Kidney tubule cell (primary cell): ENCODE data around the gene ARHGAP10.

Experiments
- DNase-seq: peaks from one replicate; pipeline ENCODE4 v3.0.0-alpha.2; 2018; ENCODE audit warnings: low spot score

ARHGAP10 gene

DNA sequence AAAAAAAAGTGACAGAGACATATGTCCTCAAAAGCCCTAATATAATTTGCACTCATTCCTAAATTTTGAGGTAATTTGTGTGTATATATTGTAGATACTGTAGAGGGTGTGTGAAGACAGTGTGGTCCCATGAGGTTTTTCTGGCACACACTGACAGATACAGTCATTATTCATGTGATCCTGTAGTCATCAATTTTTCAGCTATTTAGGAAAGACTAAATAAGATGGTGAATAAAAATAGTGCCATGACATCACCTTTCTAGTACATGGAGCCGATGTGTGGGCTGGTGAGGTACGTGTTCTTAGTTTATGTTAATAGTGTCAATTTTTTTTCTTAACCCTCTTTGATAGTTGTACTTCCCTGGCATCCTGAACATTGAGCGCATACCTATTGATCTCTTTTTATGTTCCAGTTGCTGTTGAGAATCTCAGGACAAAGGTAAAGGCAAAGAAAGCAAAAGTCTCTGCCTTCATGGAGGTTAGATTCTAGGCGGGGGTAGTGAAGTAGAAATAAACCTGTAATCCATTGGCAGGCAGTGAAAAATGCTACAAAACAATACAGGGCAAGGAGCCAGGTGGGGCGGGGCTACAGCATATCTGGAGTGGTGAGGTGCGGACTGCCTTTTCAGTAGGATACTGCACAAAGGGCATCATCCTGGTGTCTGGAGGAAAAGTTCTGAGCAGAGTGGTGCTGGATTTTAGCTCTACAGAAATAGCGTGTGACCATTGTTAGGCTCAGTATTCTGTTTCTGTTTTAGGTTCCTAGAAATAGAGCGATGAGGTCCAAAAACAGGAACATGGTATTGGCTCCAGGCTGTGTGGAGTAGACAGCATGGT lies 93.8 kb downstream of the ARHGAP10 start:
- DNase-seq = peak; percentile 12

DNA sequence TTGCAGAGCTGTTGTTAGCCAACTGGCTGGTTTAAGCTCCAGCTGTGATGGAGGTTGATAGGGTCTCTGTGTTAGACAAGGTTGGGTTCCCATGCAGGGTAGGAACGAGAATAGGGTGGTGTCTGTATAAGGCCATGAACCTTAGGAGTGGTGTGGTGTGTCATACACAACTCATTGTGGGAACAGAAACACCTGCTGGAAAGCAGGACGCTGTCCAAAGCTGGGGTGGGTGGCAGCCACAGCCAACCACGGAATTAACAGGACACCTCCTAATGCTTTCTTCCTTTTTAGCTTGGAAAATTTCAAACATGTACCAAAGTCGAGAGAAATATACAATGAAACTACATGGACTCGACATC lies 94.4 kb downstream of the ARHGAP10 start:
- no peak for DNase-seq

DNA sequence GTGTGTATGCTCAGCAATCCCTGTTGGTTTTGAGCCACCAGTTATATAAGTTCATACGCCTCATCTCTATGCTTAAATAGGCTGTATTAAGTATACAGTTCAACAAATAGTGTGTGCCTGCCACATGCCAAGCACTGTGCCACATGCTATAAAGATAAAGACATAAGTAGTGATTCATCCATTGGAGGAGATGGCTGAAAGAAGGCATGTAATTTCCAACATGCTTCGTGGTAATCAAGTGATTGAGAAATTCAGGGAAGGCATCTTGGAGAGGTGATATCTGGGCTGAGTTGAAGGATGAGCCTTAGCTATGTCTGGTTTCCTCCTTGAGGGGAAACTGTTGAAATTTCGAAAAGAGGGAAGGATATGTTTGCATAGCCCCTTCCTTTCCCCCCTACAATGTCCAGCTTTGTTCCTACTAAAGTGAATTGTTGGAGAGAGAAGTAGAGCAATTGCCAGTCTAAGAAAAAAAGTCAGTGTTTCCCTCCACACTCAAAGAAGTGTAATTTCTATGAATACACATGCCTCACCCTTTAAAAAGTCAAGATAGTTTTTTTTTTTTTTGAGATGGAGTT lies 96.5 kb downstream of the ARHGAP10 start:
- DNase-seq = peak; percentile 36

DNA sequence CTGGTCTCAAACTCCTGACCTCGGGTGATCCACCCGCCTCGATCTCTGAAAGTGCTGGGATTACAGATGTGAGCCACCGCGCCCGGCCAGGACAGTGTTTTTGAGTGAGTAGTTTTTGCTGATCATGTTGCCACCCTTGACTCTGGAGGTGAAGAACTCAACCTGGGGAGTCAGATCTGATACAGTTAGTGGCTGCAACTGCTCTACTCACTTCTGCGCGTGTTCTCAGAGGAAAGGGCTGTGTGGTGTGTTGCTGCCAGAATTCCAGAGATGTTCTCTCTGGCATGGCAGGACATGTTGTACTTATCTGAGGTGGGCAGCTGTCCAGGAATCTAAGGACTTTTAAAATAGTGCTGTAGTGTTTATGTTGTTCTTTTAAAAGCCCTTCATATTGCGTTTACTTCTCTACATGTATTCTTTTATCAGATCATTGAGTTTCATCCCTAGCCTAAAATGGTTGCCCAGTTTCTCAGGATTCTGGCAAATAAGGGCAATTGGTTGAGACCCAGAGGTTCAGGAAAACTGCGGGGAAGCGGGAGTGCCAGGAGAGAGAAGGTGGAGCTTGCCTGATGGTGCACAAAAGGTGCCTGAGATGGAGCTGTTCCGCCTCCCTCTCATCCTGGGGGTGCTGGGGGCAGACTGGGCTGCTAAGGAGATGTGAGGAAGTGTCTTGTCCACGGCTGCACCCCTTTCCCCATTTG lies 97.7 kb downstream of the ARHGAP10 start:
- no peak for DNase-seq

DNA sequence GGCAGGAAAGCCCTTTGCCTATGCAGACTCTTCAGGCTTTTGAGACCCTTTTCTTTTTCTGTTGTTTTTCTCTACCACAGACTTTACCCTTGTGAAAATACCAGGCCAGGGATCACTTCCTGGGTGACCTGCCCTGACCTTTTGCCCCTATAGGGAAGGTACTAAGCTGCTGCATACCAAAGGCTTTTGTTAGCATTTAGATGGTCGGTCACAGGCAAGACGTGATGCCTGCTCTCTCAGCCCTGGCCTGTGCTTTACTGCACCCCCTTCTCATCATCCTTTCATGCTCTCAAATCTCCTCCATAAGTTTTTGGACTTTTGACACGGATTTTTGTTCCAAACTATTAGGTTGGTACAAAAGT lies 98.2 kb downstream of the ARHGAP10 start:
- DNase-seq = no peak

DNA sequence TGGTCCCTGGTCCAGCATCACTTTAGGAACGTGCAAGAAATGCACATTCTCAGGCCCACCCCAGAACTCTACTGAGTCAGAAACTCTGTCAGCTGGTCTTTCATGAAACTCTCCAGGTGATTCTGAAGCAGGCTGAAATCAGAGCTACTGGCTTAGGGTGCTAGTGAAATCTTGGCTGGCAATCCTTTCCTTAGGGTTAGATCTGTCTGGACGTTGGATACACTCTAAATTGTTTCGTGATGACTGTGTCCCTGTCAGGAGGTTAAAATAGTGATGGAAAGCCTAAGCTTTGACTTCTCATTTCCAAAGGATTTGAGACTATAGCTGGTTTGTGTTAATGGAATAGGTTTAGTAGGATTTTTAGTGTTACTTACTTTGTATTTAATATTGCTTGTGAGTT lies 99.1 kb downstream of the ARHGAP10 start:
- DNase-seq = peak; percentile 81

DNA sequence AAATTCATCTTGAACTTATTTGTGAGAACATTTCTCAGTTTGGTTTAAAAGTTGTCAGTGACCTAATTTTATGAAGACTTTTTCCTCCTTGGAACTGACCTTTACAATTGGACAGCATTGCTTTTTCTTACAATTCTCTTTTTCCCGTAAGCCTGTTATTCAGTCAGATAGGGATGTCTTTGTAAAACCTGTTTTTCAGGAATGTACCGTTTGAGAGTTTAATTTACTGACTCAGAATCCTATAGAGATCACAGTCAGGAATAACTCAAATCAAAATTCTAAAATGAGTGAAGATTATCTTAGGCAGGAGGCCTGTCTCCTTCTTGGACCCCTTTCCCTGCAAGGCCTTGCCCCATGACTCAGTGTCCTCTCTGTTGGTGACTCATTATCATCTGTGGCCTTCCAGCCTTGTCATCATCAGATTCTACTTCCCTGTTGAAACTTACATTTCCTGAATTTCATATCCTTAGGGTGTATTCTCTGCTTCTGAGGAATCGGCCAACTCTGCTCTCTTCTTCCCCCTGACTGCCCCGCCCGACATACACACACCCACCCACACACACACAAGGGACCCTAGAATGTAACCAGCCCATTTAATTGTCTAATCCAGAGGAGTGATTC lies 99.8 kb downstream of the ARHGAP10 start:
- DNase-seq = peak; percentile 96

DNA sequence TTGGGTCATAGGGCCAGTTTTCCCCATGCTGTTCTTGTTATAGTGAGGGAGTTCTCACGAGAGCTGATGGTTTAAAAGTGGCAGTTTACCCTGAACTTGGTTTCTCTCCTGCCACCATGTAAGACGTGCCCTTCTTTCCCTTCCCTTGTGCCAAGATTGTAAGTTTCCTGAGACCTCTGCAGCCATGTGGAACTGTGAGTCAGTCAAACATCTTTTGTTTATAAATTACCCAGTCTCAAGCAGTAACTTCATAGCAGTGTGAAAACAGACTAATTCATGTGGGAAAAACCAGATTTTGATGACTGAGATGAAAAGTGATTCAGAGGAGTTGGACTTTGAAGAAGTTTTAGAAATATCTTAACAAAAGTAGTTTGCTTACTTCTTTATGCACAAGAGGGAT lies 101.4 kb downstream of the ARHGAP10 start:
- DNase-seq = peak; percentile 80

DNA sequence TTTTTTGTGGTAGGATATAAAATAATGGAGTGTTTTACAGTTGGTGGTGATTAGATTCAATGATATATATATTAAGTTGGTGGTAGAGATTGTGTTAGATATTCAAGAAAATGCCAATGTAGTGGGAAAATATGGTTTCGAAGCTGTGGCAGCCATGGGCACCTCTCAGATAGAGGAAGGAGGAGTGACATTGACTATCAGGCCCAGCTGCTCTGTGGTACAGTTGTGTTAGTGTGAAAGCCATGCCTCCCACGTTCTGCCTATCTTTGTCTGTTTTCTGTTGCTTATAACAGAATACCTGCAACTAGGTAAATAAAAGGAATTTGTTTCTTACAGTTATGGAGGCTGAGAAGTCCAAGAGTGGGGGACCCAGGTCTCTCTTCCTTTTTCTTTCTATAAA lies 101.9 kb downstream of the ARHGAP10 start:
- DNase-seq = no peak

DNA sequence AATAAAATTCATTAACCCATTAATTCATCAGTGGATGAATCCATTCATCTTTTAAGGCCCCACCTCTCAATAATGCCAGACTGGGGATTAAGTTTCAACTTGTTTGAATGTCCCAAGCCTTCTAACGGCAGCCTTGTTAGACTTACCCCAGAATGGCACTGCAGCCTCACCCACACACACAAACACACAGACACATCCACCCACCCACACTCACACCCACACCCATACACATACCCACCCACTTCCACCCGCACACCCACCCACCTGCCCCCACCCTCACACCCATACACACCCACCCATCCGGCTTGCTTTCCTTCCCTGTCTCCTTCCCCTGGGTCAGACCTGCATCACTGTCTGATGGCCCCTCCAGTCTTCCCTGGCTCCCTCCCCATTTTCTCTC lies 102.6 kb downstream of the ARHGAP10 start:
- no peak for DNase-seq

DNA sequence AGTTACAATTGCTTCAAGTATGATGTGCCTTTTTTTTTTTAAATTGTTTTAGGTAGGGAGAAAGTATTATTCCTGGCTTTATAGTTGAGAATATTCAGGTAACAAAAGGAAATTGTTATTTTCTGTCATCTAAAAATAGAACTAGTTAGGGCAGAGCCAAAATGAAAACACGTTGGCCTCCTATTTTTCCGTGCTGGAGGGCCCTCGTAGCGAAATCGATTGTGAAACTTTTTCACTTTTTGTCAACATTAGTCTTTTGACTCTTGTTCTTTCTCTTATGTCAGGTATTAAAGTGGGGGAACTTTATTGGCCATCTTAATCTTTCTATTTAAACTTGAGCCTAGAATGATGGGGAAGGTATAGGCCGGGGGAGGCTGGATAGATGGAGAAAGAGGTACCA lies 104.9 kb downstream of the ARHGAP10 start:
- no peak for DNase-seq

DNA sequence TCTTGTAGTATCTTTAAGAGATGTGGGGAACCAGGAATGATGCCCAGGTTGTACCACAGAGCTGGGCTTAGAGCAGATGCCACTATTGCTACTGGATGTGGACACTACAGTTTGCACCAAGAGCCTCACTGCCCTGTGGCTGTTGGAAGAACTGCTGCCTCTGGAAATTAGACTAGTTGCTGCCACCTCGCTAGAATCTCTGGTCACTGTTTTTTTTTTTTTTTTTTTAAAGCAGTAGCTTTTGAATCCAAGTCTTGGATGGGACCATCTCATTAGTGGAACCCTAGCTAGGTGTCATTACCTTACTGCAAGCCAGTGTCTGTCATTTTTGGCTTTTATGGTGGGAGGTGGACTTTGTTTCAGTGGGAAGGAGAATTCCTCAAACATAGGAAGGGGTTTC lies 105.5 kb downstream of the ARHGAP10 start:
- DNase-seq = peak; percentile 8

DNA sequence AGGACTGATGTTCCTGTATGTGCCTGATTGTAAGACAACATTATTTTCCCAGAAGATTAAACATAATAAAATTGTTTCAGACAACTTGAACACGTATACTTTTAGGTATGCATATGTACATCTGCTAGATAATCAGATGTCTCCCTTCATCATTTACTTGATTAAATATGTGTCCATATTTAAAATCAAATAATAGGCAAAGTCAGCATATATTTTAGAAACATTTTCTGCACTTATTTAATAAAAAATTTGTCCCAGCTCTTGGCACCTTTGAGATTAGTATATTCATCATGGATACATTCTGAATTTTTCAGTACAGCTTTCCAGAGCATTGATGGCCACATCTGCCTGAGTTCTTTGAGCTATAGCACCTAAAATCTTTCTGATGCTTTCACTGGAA lies 106.0 kb downstream of the ARHGAP10 start:
- no peak for DNase-seq

DNA sequence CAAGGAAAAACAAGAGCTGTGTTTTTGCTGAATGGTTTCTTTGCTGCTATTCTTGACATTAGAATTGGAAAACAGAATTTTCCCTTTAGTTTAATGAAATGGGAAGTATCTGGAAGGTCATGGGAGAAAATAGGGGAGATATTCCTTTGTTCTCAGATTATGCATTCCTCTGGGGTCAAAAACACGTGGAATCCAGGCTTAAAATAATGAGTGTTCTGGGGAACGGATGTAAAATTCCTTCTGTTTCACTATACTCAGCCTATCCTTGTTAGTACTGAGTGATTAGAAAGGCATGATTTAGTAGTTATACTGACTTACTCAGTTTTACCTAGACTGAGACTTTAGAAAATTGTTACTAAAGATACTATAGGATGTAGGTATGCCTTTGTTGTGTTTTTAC lies 107.3 kb downstream of the ARHGAP10 start:
- DNase-seq = no peak

DNA sequence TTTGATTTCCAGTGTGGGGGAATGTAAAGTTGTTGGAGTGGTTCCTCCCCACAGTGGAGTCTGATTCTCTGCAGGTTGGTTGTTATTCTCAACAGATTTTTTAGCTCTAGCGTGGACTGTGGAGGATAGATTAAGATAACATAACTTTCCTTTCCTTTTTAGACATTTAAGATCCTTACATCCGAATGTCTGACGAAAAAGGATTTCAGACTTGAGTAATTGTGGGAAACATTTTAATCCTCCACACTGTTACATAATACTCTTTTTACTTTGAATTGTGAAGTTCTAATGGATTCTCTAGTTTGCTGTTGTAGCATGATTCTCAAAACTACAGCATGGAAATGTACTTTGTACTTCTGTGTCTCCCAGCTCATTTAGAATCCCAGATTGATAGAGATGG lies 107.8 kb downstream of the ARHGAP10 start:
- no peak for DNase-seq

DNA sequence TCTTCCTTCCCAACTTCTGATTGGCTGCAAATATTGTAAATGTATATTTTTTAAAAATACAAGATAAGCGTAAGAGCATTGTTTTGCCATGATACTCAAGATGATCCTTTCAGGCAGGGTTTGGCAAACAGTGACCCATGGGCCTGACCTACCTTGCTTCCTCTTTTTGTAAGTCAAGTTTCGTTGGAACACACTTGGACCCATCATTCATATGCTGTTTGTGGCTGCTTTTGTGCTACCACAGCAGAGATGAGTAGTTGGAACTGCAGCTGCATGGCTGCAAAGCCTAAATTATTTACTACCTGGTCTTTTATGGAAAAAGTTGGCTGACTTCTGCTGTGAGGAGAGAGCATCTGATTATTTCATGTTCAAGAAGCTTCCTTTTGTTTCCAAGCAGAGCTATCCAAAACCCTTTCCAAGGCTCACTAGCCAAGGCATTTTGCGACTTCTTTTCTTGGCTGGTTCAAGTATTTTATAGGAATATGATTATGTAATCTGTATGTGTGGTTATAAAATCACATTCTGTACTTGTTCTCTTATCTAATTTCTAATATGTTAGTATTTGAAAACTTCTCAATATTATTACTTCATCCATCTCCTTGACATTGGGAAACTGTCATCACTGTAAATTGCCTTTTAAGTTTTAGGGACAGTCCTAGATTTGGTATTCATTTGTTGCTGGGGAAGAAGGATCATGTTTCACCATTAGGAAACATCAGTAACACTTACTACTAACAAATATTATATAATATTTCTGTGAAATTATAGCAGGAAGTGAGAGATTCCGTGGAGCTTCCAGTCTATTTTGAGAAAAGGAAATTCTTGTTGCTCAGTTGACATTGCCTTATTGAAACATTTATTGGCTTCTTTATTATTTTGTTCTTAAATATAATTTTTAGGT lies 109.2 kb downstream of the ARHGAP10 start:
- DNase-seq = no peak

DNA sequence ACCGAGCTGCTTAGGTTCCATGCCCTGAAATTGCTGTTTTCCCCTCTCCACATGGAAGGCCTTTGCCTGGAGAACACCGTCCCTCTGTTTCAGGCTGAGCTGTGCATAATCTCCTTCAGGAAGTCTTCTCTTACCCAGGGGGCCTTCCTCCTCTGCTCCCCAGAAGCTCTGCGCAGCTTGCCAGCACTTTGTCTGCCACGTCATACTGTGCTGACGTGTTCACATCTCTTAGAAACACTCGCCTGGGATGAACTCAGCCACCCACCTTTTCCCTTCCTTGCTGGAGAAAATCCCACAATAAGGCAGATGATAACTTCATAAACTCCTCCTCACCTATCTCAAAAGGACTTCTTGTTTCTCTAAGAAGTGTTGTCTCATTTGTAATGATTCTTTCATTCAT lies 110.7 kb downstream of the ARHGAP10 start:
- DNase-seq = no peak

DNA sequence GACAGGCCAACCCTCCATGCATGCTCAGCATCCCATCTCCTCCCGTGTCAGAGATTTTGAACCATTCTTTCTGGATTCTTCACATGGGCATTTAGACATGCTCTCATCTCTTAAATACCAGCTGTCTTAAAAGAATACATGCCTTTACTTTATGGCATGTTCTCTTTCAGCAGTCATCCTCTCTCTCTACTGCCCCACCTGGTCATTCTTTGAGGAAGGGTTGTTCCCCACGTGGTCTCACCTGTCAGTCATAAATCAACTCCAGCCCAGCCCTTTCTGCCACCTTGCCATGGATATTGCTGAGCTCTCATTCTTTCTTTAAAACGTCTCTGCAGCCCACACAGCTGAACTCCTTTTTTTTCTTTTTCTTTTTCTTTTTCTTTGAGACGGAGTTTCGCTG lies 111.3 kb downstream of the ARHGAP10 start:
- DNase-seq = peak; percentile 40

DNA sequence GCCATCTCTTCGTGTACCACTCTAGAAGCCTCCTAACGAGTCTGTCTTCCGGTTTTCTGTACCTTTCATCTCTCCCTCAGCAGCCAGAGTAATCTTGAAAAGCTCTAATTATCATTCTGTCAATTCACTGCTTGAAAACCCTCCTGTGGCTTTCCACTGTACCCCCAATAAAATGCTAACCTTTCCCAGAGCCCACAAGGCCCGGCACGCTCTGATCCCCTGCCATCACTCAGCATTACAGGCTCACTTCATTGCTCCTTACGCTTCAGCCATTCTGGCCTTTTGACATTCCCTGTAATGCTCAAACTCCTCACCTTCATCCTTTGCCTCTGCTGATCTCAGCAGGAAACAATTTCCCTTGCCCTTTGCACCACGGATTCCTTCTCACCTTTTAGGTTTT lies 112.9 kb downstream of the ARHGAP10 start:
- DNase-seq = peak; percentile 23

DNA sequence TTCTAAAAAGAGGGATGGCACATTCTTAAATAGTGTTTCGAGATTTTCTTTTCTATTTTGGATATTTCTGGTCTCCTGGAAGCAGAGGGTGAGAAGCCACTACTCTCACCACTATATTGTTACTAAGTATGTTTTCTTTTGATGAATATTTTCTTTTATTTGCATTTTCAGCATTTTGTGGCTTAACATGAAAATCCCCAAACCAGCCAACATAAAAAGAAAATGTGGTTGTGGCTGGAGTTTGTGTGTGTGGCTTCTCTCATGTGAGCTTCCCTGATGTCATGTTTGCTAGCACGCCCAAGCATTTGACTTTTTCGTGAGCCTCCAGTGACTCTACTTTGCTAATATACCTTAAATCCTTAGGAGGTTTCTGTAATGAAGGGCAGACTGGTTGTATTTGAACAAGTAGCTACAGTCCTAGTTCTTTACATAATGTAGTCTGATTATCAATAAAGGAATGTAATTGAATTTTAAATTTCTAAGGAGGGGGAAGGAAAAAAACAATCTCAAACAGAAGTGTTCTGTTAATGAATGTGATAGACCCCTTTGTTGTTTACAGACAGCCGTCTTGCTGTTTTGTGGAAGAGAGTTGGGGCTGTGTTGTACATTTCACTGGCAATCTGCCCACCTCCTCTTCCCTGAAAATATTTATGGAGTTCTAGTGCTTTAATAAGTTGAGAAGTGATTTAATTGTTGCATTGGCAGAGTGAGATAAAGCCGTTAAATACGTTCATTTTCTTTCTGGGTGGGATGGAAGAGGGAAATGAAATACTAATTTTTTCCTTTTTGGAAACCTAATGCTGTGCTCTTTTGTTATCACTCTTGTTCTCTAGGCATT lies 114.6 kb downstream of the ARHGAP10 start:
- no peak for DNase-seq
